ENCODE results near the gene TUBA3D.
A peak's percentile ranks its signal among the peaks of the same experiment; 100 is the strongest.
"Not testable (repeated sequence)": the region's sequence is repeated elsewhere in the genome, so short reads cannot be mapped to it uniquely, and the experiment has no call there.

TUBA3D gene

DNA sequence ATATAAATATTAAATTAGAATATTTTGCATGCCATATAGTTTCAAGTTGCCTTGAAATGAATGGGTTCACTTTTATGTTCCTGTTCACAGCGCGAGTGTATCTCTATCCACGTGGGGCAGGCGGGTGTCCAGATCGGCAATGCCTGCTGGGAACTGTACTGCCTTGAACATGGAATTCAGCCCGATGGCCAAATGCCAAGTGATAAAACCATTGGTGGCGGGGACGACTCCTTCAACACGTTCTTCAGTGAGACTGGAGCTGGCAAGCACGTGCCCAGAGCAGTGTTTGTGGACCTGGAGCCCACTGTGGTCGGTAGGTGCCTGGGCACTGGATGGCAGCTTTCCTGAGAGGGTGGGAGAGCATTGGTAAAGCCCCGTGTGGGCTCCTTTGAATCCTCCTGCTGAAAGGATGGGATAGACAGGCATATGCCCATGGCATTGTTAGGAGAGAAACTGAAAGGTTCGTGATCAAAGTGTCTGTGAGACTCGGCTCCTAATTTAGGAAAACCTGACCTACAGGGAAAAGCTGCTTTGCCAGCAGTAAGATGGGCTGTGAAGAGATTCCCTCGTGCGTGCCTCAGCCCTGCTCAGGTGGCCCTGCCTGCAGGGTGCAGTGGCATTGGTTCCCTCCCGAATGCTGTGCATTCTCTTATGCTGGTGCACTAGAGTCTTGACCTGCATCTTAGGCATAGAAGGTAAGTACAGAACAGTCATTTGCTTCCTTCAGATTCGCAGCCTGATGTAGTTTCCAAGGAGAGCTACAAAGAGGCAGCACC lies 2.3 kb downstream of the TUBA3D start:
- H3K79me1 ChIP-seq (ENCODE audit: low read length); H3K4ac ChIP-seq (ENCODE audit: low read depth, low read length); H3K23ac ChIP-seq (ENCODE audit: low read length); H3K4me1 ChIP-seq (ENCODE audit: control insufficient read depth in 1 of 2, insufficient read depth in 2 of 2, low read length in 2 of 2); H3K4me2 ChIP-seq (ENCODE audit: low read length); H3K27ac ChIP-seq (ENCODE audit: low read depth, low read length); H4K91ac ChIP-seq (ENCODE audit: low read depth, low read length); H3K36me3 ChIP-seq (ENCODE audit: control insufficient read depth in 1 of 2, insufficient read depth in 2 of 2, low read length in 2 of 2); H3K18ac ChIP-seq (ENCODE audit: low read length); H2BK5ac ChIP-seq (ENCODE audit: low read depth, low read length, poor library complexity); H3K9ac ChIP-seq (ENCODE audit: low read length); H3K14ac ChIP-seq (ENCODE audit: low read length); H4K12ac ChIP-seq (ENCODE audit: low read depth, low read length); H2AK5ac ChIP-seq (ENCODE audit: low read length); H2BK12ac ChIP-seq (ENCODE audit: low read length); DNase-seq; H3K9me3 ChIP-seq (ENCODE audit: insufficient read depth, low read depth, low read length); H2BK120ac ChIP-seq (ENCODE audit: insufficient read depth, low read length, poor library complexity); H2AFZ ChIP-seq (ENCODE audit: insufficient read depth, low read length, poor library complexity); H4K8ac ChIP-seq (ENCODE audit: low read depth, low read length); H3K27me3 ChIP-seq (ENCODE audit: insufficient read depth, low read length); H3K4me3 ChIP-seq (ENCODE audit: low read depth, low read length); H3K79me2 ChIP-seq (ENCODE audit: control insufficient read depth, insufficient read depth, low read length, poor library complexity): not testable (repeated sequence)
- WGBS (ENCODE audit: extremely low coverage, insufficient coverage, insufficient read length) = no CpG with 5 or more reads among the region's 18 CpGs

DNA sequence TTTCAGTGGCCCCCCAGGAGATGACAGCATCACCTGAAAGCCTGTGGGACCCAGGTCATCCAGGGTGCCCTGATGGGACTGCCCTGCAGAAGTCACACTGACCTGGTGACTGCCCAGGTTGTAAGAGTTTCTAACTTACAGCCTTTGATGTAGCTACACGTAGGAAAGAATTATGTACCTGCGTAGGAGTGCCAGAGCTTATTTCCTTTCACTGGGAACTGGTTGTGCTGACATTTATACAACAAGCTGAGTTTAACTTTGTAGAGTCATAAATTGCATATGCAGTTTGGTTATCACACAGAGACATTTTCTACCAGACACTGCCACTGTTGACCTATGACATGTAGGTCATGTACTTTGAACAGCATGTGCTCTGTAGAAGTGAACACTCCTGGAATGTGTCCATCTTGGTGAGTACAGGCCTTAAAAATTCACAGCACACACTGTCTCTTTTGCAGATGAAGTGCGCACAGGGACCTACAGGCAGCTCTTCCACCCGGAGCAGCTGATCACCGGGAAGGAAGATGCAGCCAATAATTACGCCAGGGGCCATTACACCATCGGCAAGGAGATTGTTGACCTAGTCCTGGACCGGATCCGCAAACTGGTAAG lies 3.0 kb downstream of the TUBA3D start:
- not testable (repeated sequence) for H4K8ac ChIP-seq (ENCODE audit: low read depth, low read length); H2BK12ac ChIP-seq (ENCODE audit: low read length)
- WGBS (ENCODE audit: extremely low coverage, insufficient coverage, insufficient read length) = no CpG with 5 or more reads among the region's 9 CpGs

DNA sequence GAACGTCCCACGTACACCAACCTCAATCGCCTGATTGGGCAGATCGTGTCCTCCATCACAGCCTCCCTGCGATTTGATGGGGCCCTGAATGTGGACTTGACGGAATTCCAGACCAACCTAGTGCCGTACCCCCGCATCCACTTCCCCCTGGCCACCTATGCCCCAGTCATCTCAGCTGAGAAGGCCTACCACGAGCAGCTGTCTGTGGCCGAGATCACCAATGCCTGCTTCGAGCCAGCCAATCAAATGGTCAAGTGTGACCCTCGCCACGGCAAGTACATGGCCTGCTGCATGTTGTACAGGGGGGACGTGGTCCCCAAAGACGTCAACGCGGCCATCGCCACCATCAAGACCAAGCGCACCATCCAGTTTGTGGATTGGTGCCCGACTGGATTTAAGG lies 4.4 kb downstream of the TUBA3D start:
- not testable (repeated sequence) for H3K4ac ChIP-seq (ENCODE audit: low read depth, low read length); H3K27me3 ChIP-seq (ENCODE audit: insufficient read depth, low read length); H3K4me2 ChIP-seq (ENCODE audit: low read length); H3K79me2 ChIP-seq (ENCODE audit: control insufficient read depth, insufficient read depth, low read length, poor library complexity); H3K23ac ChIP-seq (ENCODE audit: low read length); H3K4me1 ChIP-seq (ENCODE audit: control insufficient read depth in 1 of 2, insufficient read depth in 2 of 2, low read length in 2 of 2); DNase-seq; H2AK5ac ChIP-seq (ENCODE audit: low read length); H3K27ac ChIP-seq (ENCODE audit: low read depth, low read length); H3K18ac ChIP-seq (ENCODE audit: low read length); H2BK5ac ChIP-seq (ENCODE audit: low read depth, low read length, poor library complexity); H3K79me1 ChIP-seq (ENCODE audit: low read length); H4K12ac ChIP-seq (ENCODE audit: low read depth, low read length); H3K14ac ChIP-seq (ENCODE audit: low read length); H3K9ac ChIP-seq (ENCODE audit: low read length); H4K8ac ChIP-seq (ENCODE audit: low read depth, low read length); H2BK120ac ChIP-seq (ENCODE audit: insufficient read depth, low read length, poor library complexity); H3K9me3 ChIP-seq (ENCODE audit: insufficient read depth, low read depth, low read length); H3K4me3 ChIP-seq (ENCODE audit: low read depth, low read length); H2AFZ ChIP-seq (ENCODE audit: insufficient read depth, low read length, poor library complexity); H4K91ac ChIP-seq (ENCODE audit: low read depth, low read length); H2BK12ac ChIP-seq (ENCODE audit: low read length)
- WGBS (ENCODE audit: extremely low coverage, insufficient coverage, insufficient read length) = no CpG with 5 or more reads among the region's 20 CpGs
- peaks cover 6 to 13% of the 10 kb centered on the region in 2 experiments for H3K36me3 ChIP-seq (ENCODE audit: control insufficient read depth in 1 of 2, insufficient read depth in 2 of 2, low read length in 2 of 2)

More for the DNA sequence above, 3.0 kb downstream of the TUBA3D start:
- H3K27me3 ChIP-seq (ENCODE audit: insufficient read depth, low read length); H4K91ac ChIP-seq (ENCODE audit: low read depth, low read length); H4K12ac ChIP-seq (ENCODE audit: low read depth, low read length); H3K79me1 ChIP-seq (ENCODE audit: low read length); H2AFZ ChIP-seq (ENCODE audit: insufficient read depth, low read length, poor library complexity); H3K27ac ChIP-seq (ENCODE audit: low read depth, low read length); H3K79me2 ChIP-seq (ENCODE audit: control insufficient read depth, insufficient read depth, low read length, poor library complexity); H3K9me3 ChIP-seq (ENCODE audit: insufficient read depth, low read depth, low read length); H2AK5ac ChIP-seq (ENCODE audit: low read length); H3K14ac ChIP-seq (ENCODE audit: low read length); H3K23ac ChIP-seq (ENCODE audit: low read length); H3K9ac ChIP-seq (ENCODE audit: low read length); H3K18ac ChIP-seq (ENCODE audit: low read length); H3K4me1 ChIP-seq (ENCODE audit: control insufficient read depth in 1 of 2, insufficient read depth in 2 of 2, low read length in 2 of 2); H3K4me2 ChIP-seq (ENCODE audit: low read length); H3K4ac ChIP-seq (ENCODE audit: low read depth, low read length); H2BK120ac ChIP-seq (ENCODE audit: insufficient read depth, low read length, poor library complexity); H3K4me3 ChIP-seq (ENCODE audit: low read depth, low read length); H2BK5ac ChIP-seq (ENCODE audit: low read depth, low read length, poor library complexity); H3K36me3 ChIP-seq (ENCODE audit: control insufficient read depth in 1 of 2, insufficient read depth in 2 of 2, low read length in 2 of 2): not testable (repeated sequence)
- DNase-seq = peak; percentile 68 to 78

DNA sequence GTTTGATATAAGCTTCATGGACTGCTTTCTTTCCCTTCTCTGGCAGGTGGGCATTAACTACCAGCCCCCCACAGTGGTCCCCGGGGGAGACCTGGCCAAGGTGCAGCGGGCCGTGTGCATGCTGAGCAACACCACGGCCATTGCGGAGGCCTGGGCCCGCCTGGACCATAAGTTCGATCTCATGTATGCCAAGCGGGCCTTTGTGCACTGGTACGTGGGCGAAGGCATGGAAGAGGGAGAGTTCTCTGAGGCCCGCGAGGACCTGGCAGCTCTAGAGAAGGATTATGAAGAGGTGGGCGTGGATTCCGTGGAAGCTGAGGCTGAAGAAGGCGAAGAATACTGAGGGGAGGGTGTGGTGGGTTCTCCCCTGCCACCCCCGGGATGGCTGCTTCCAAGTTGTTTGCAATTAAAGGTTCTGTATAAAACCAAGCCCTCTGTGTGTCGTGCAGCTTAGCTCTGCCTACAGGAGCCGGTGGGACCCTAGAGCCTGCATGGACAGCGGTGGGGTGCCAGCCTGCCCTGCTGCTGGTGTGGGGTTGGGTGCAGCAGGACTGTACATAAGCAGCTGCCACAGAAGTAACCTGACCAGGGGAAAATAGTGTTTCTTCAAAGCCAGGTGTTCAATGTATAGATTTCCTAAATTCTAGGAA lies 6.7 kb downstream of the TUBA3D start:
- H3K36me3 ChIP-seq (ENCODE audit: control insufficient read depth in 1 of 2, insufficient read depth in 2 of 2, low read length in 2 of 2) = peaks cover 6 to 13% of the 10 kb centered on the region in 2 experiments
- H2AFZ ChIP-seq (ENCODE audit: insufficient read depth, low read length, poor library complexity); H3K27ac ChIP-seq (ENCODE audit: low read depth, low read length); H3K9ac ChIP-seq (ENCODE audit: low read length); H3K18ac ChIP-seq (ENCODE audit: low read length); H3K79me1 ChIP-seq (ENCODE audit: low read length); H4K91ac ChIP-seq (ENCODE audit: low read depth, low read length); H2BK12ac ChIP-seq (ENCODE audit: low read length); H3K9me3 ChIP-seq (ENCODE audit: insufficient read depth, low read depth, low read length); H2BK120ac ChIP-seq (ENCODE audit: insufficient read depth, low read length, poor library complexity); H3K23ac ChIP-seq (ENCODE audit: low read length); H4K12ac ChIP-seq (ENCODE audit: low read depth, low read length); H3K14ac ChIP-seq (ENCODE audit: low read length); H2AK5ac ChIP-seq (ENCODE audit: low read length); DNase-seq; H3K27me3 ChIP-seq (ENCODE audit: insufficient read depth, low read length); H4K8ac ChIP-seq (ENCODE audit: low read depth, low read length); H3K79me2 ChIP-seq (ENCODE audit: control insufficient read depth, insufficient read depth, low read length, poor library complexity); H3K4me1 ChIP-seq (ENCODE audit: control insufficient read depth in 1 of 2, insufficient read depth in 2 of 2, low read length in 2 of 2); H2BK5ac ChIP-seq (ENCODE audit: low read depth, low read length, poor library complexity); H3K4me2 ChIP-seq (ENCODE audit: low read length); H3K4ac ChIP-seq (ENCODE audit: low read depth, low read length); H3K4me3 ChIP-seq (ENCODE audit: low read depth, low read length): not testable (repeated sequence)
- WGBS (ENCODE audit: extremely low coverage, insufficient coverage, insufficient read length) = no CpG with 5 or more reads among the region's 19 CpGs
